A549 treated with ZK216348 at 1 μM for 4 hours (cell line): ENCODE data around the gene INPP5B. TPM values are rescaled to one million over a fixed set of nuclear protein-coding genes. Genes with fewer than 3 reads are reported as not detected.

ENCODE experiments used
- total RNA-seq: library from RNA; stranded (reverse); fragments of 200-300 nt; extraction: Qiagen RNA extraction; gene quantifications from 5 replicates; pipeline ENCODE4 v1.2.3, GENCODE V29; 2022; ENCODE audit warnings: low read depth

Gene INPP5B
- total RNA-seq, result 4.0 to 5.0 TPM (median 4.2 TPM) in 5 replicates

DNA sequence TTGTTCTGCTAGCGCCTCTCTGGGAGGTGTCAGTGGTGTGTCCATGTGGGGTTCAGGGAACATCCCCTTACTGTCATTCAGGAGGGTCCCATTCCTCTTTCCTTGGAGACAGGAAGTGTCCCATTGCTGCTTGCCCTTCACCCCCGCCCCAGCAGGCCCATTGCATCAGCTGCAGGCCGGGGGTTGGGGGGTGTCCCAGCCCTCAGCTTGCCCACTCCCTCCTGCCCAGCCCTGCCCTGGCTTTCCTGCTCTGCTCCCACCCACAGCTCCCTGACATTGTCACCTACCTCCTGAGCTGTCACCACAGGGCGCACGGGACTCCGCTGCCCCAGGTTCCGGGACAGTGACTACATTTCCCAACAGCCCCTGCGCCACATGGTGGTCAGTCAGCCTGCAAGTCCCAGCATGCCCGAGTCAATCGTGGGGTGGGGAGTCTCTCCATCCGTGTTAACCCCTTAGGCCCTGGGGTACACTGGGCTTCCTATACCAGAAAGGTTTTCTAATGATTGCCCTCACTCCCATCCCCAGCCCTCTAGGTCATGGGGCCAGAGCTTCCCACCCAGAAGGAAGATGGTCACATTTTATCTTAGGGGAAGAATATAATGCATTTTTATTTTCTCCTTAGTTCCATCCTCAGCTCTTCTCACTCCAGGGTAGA is at the start of gene INPP5B:
INPP5B (minus strand) TSS at position 351 of the 658 bp plus-strand sequence. CDS start 745 bp downstream, outside the sequence.

DNA sequence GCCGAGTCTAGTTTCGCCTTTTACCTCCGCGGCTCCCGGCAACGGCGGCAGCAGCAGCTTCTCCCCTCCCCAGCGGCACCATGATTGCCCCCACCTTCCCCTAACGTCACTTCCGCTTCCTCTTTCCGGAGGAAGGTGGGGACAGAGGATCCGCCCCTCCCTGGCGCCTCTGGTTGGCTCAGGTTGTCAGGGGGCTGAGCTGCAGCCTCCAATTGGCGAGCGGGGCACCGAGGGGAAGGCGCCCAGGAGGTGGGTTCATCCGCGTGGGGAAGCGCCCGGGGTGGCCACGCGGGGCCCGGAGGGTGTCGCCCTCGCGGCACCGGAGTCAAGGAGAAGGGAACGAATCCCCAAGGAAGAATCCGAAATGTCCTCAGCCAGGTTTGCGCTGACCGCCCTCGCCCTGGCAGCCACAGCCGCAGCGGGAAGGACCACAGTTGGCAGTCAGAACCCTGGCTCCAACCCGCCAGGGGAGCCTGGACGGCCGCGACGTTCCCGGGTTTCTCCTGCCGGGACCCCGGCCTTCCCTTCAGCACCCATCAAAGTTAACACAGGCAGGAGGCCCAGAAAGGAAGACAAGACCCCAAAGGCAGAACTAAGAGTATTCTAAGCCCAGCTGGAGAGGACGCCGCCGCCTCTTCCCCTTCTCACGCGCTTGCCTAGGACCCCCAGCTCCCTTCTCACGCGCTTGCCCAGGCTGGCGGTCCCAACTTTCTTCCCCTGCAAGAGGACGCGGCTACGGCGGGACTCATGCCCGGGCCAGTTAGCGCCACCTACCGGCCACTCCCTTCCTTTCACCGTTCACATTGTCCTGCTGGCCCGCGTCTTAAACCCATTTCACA is 87.1 kb downstream of the INPP5B start, which contains the start of gene MTF1:
MTF1 (minus strand) TSS at position 86 of the 839 bp plus-strand sequence. CDS start 1,934 bp downstream, outside the sequence.

Other genes with a start within 250 kb of the INPP5B start
- gene EPHA10, start 181.9 kb downstream of the INPP5B start, total RNA-seq, result 0.69 to 1.7 TPM (median 0.75 TPM) in 5 replicates
- 20.8 to 26.9 TPM (median 25.3 TPM) in 5 replicates for gene MANEAL, start 153.2 kb downstream of the INPP5B start, total RNA-seq
- 27.5 to 61.5 TPM (median 56.0 TPM) in 5 replicates for gene C1orf122, start 139.3 kb downstream of the INPP5B start, total RNA-seq
- 14.0 to 22.5 TPM (median 18.1 TPM) in 5 replicates for gene YRDC, start 138.8 kb downstream of the INPP5B start, total RNA-seq
- 3.4 to 5.4 TPM (median 4.4 TPM) in 5 replicates for gene MTF1, start 87.5 kb downstream of the INPP5B start, total RNA-seq
- 45.2 to 96.0 TPM (median 52.5 TPM) in 5 replicates for gene SF3A3, start 43.0 kb upstream of the INPP5B start, total RNA-seq
- gene FHL3, start 58.5 kb upstream of the INPP5B start, total RNA-seq, result 7.7 to 10.3 TPM (median 8.3 TPM) in 5 replicates
- 37.9 to 74.6 TPM (median 40.8 TPM) in 5 replicates for gene UTP11, start 65.7 kb upstream of the INPP5B start, total RNA-seq
- gene POU3F1, start 99.7 kb upstream of the INPP5B start, total RNA-seq, result 0.10 TPM in 1 of 5 replicates, not detected in the others